CD4-positive, alpha-beta T cell treated with Interleukin-15 for 4 hours (primary cell): ENCODE measurements around the gene CLEC10A.
"Not testable (repeated sequence)": the region's sequence is repeated elsewhere in the genome, so short reads cannot be mapped to it uniquely, and the experiment has no call there.

Experiments
- DNase-seq: peaks from one replicate; pipeline ENCODE4 v3.0.0-alpha.2; 2020; ENCODE audit warnings: low spot score

CLEC10A gene

GRCh38 chr17:7108560-7108925 lies 28.5 kb upstream of the CLEC10A start:
- no peak for DNase-seq

- DNase-seq, result no peak
Observed at GRCh38 chr17:7107795-7108559, 27.9 kb upstream of the CLEC10A start.

DNA sequence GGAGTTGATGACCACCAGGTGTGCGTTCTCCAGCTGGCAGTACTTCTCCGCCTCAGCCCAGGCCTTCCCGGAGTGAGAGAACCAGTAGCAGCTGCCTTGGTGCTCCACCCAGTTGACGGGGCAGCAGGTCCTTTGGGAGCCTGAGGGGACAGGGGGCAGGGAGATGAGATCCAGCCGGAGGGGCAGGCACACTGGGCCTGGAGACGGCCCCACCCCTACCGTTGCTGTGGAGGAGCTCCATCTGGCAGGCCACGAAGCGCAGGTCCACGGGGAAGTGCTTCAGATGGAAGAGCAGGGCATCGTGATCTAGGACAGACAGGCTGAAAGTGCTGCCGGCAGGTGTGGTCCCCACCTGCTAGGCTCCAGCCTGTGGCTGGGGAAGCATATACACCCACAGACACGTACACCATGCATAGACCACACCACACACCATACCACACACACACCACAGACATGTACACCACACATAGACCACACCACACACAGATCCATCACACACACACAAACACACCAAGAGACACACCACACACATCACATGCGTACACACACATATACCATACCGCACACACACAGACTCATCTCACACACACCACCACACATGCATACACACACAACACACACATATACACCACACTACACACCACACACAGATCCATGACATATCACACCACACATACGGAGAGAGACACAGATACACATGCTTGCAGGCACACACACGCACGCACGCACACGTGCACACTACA lies 27.1 kb upstream of the CLEC10A start:
- DNase-seq, result no peak

GRCh38 chr17:7102421-7102820 lies 22.4 kb upstream of the CLEC10A start:
- no peak for DNase-seq

GRCh38 chr17:7101531-7101930 lies 21.5 kb upstream of the CLEC10A start:
- no peak for DNase-seq

GRCh38 chr17:7100641-7101379 lies 20.8 kb upstream of the CLEC10A start:
- not testable (repeated sequence) for DNase-seq

- no peak for DNase-seq
Observed at GRCh38 chr17:7098802-7099459, 18.9 kb upstream of the CLEC10A start.

- no peak for DNase-seq
Observed at GRCh38 chr17:7097940-7098339, 17.9 kb upstream of the CLEC10A start.

DNA sequence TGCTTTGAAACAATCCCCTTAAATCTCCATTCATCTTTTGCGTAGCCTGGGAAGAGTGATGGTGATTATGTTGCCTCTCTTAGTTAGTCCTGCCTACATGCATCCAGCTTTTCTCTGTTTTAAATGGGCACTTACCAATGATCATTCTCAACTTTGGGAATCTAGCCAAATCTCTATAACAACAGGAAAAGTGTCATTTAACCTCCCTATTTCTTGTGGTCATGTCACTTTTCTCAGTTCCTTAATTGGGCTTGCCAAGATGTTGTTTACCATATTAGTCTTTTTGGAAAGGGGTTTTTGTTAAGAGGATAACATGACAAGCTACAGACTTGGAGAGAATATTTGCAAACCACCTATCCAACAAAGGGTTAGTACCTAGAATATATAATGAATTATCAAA lies 15.6 kb upstream of the CLEC10A start:
- DNase-seq, result no peak

- no peak for DNase-seq
Observed at GRCh38 chr17:7094652-7095019, 14.6 kb upstream of the CLEC10A start.

DNA sequence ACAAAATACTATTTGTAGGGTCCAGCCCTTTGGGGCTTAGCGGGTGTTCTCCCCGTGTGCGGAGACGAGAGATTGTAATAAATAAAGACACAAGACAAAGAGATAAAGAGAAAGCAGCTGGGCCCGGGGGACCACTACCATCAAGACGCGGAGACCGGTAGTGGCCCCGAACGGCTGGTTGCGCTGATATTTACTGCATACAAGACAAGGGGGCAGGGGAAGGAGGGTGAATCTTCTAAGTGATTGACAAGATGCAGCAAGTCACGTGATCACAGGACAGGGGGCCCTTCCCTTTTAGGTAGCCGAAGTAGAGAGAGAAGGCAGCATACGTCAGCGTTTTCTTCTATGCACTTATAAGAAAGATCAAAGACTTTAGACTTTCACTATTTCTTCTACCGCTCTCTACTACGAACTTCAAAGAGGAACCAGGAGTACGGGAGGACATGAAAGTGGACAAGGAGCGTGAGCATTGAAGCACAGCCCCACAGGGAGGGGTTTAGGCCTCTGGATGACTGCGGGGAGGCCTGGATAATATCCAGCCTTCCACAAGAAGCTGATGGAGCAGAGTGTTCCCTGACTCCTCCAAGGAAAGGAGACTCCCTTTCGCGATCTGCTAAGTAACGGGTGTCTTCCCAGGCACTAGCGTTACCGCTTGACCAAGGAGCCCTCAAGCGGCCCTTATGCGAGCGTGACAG lies 11.4 kb upstream of the CLEC10A start:
- not testable (repeated sequence) for DNase-seq

DNA sequence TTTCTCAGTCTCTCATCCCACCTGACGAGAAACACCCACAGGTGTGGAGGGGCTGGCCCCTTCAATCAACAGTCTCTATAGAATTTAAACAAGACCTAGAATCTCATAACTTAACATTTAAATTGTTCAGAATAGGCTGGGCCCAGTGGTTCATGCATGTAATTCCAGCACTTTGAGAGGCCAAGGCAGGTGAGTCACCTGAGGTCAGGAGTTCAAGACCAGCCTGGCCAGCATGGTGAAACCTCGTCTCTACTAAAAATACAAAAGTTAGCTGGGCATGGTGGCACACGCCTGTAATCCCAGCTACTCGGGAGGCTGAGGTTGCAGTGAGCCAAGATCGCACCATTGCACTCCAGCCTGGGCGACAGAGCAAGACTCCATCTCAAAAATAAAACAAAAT lies 9.5 kb upstream of the CLEC10A start:
- DNase-seq, result not testable (repeated sequence)

- not testable (repeated sequence) for DNase-seq
Observed at GRCh38 chr17:7088442-7088841, 8.4 kb upstream of the CLEC10A start.

DNA sequence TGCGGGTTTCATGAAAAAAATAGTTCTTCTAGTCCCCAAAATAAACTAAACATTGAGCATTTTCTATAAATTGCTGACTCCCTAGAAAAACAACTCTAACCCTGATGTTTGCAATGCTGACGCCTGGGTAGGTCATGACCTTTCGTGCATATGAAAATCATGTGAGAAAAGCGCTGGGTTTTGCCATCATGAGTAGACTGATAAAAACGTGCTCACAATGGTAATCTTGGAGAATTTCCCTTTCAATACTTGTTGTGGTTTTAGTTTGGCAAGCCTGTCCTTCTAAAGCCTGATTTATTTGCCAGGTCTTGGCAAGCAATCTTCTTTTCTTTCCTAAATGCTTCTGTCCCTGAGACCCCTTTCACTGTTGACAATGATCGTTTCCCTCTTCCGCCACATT lies 4.0 kb upstream of the CLEC10A start:
- DNase-seq, result no peak

DNA sequence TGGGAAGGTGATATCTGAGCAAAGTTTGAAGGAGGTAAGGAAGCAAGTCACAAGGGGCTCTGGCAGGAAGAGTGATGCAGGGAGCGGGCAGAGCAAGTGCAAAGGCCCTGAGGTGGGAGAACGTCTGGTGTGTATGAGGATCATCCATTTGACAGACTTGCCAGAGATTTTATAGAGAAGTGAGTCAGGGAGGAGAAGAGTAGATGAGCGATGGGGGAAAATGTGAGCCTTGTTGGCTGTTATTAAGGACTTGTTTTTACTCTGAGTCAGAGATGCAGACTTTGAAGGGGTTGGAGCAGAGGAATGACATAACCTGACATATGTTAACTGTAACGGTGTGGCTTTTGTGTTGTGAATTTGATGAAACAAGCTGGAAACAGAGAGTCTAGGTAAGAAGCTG lies 3.5 kb upstream of the CLEC10A start:
- no peak for DNase-seq

DNA sequence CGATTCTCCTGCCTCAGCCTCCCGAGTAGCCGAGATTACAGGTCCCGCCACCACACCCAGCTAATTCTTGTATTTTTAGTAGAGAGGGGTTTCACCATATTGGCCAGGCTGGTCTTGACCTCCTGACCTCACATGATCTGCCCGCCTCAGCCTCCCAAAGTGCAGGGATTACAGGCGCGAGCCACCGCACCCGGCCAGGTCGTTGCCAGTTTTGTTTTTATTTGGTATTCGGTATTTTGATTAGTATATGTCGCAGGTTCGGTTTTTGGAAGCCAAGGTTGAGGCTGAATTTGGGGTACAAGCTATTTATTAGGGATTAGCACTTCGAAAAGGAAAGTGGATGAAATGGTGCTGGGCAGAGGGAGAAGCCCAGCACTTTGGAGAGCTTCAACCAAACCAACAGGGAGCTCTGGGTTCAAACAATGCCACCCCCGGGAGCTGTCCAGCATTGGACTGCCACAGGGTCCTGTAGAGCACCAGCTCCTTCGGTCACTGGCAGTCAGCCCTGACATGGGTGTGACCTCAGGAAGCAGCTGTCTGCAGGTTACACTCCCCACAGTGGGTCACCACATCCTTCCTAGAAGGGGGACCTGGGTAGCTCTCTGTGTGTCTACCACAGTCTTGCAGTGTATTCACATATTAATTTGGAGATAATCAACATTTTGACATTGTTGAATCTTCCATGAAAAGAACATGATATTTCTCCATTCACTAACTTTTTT lies 1.5 kb upstream of the CLEC10A start:
- peak; percentile 27 for DNase-seq

DNA sequence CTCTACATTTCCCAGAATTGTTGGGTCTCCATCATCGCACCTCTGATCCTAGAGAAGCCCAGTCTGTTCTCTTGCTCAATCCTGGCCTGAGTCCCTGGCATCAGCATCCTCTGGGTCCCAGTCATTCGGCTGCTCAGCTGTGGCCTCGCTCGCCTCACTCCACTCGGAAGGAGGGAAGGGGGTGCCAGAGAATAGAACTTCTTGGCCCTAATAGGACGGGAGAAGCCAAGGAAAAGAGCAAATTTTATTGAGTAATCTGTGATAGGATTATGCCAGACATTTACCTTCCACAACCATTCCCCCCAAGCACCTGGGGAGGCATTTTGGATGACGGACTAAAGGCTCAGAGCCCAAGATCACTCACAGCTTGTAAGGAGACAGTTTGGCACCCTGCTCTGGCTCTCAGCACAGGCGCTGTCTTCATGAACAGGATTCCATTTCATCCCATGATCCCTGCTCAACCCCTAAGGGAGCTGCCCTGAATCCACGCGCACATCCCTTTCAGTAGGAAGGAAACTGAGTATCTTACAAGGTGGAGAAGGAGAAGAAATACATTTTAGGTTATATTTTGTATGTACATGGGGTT lies 498 bp upstream of the CLEC10A start:
- DNase-seq, result no peak

GRCh38 chr17:7078711-7079110 lies 1.3 kb downstream of the CLEC10A start:
- no peak for DNase-seq

GRCh38 chr17:7077911-7078546 lies 2.0 kb downstream of the CLEC10A start:
- DNase-seq, result no peak

DNA sequence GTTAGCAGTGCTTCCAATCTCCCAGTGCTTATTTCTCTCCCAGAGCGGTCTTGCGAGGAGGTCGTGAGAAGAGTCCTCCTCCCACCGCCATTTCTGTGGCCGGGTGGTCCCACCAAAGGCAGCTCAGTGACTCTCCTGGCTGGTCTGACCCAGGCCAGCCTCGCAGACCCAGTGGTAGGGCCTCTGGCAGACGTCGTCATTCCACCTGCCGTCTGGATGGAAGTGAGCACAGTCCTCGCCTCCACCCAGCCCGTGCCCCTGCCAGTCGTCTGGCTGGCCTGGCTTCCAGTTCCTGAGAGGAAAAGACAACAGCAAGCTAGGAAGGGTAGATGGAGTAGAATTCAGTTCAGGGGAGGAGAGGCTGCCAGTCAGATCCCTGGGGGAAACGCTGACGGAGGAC lies 5.1 kb downstream of the CLEC10A start:
- DNase-seq, result no peak
